HT-29 (cell line): ENCODE results near the gene TTLL5. TPM values are rescaled to one million over a fixed set of nuclear protein-coding genes. Genes with fewer than 3 reads are reported as not detected.

Source experiments
- DNase-seq: peaks from one replicate; pipeline ENCODE4 v3.0.0-alpha.2; 2015; ENCODE audit warnings: low spot score
- total RNA-seq: library from RNA; depleted of rRNA; stranded (reverse); fragments of >200 nt; shearing (Covaris generic); gene quantifications from 2 replicates; pipeline ENCODE4 v1.2.3, GENCODE V29; 2014

TTLL5 gene
- total RNA-seq, 1 experiment from 2014 or later: 20.5 TPM

- DNase-seq: peak; percentile 4
Measured at GRCh38 chr14:75736845-75737485, 75.9 kb downstream of the TTLL5 start.

- no peak for DNase-seq
Measured at GRCh38 chr14:75738192-75738591, 77.1 kb downstream of the TTLL5 start.

GRCh38 chr14:75742867-75743266 lies 81.8 kb downstream of the TTLL5 start:
- no peak for DNase-seq

GRCh38 chr14:75747899-75748298 lies 86.9 kb downstream of the TTLL5 start:
- no peak for DNase-seq

- no peak for DNase-seq
Measured at GRCh38 chr14:75748336-75748735, 87.3 kb downstream of the TTLL5 start.

- DNase-seq: no peak
Measured at GRCh38 chr14:75751296-75751695, 90.2 kb downstream of the TTLL5 start.

GRCh38 chr14:75752086-75752485 lies 91.0 kb downstream of the TTLL5 start:
- no peak for DNase-seq

- no peak for DNase-seq
Measured at GRCh38 chr14:75752907-75753594, 92.0 kb downstream of the TTLL5 start.

GRCh38 chr14:75753696-75754095 lies 92.7 kb downstream of the TTLL5 start:
- DNase-seq: no peak

GRCh38 chr14:75757644-75758402 lies 96.8 kb downstream of the TTLL5 start:
- no peak for DNase-seq

GRCh38 chr14:75764020-75764419 lies 103.0 kb downstream of the TTLL5 start:
- no peak for DNase-seq

GRCh38 chr14:75769047-75769685 lies 108.1 kb downstream of the TTLL5 start:
- DNase-seq: no peak

GRCh38 chr14:75770635-75771034 lies 109.6 kb downstream of the TTLL5 start:
- no peak for DNase-seq

GRCh38 chr14:75771595-75771994 lies 110.5 kb downstream of the TTLL5 start:
- DNase-seq: no peak

- DNase-seq: no peak
Measured at GRCh38 chr14:75773046-75773445, 112.0 kb downstream of the TTLL5 start.

- no peak for DNase-seq
Measured at GRCh38 chr14:75781096-75781495, 120.0 kb downstream of the TTLL5 start.

GRCh38 chr14:75783184-75783583 lies 122.1 kb downstream of the TTLL5 start:
- DNase-seq: no peak

GRCh38 chr14:75783602-75784313 lies 122.7 kb downstream of the TTLL5 start:
- DNase-seq: no peak

GRCh38 chr14:75784314-75784686 lies 123.3 kb downstream of the TTLL5 start:
- no peak for DNase-seq

GRCh38 chr14:75793806-75794205 lies 132.8 kb downstream of the TTLL5 start:
- DNase-seq: peak; percentile 6

GRCh38 chr14:75794615-75795038 lies 133.6 kb downstream of the TTLL5 start:
- peak; percentile 40 for DNase-seq

GRCh38 chr14:75800792-75801191 lies 139.7 kb downstream of the TTLL5 start:
- no peak for DNase-seq
